NCI-H2227 (cell line): ENCODE results near the gene KRT20.
"Not testable (repeated sequence)": the region's sequence is repeated elsewhere in the genome, so short reads cannot be mapped to it uniquely, and the experiment has no call there.

Source experiments
- DNase-seq: peaks from one replicate; lab custom pipeline; 2025; ENCODE audit not compliant: unreplicated experiment; lab: John Stamatoyannopoulos, UW

KRT20 gene

DNA sequence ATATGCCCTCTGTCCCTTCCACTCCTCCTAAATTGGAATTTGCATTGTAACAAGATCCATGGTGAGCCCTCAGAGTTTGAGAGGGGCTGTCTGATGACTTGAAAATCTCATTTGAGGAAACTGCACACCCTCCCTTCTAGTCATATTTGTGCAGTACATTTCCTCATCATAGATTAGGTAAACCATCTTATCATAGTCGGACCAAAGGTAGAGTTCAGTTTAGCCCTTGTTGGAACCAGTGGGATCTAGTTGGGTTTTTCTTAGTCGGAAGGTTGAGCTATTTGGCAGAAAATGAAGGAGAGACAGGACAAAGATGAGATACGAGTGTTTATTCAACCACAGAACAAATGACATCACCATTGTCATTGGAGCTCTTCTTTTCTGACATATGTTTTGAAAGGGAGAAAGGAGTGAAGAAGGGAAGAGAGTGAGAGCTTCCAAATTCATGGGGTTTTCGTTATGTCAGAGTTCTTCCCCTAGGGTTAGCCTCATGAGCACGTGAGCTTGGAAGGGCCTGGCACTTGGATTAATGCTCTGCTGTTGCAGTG lies 15.8 kb upstream of the KRT20 start:
- DNase-seq = no peak

- no peak for DNase-seq
These were observed 11.9 kb upstream of the KRT20 start for GRCh38 chr17:40896916-40897455.

DNA sequence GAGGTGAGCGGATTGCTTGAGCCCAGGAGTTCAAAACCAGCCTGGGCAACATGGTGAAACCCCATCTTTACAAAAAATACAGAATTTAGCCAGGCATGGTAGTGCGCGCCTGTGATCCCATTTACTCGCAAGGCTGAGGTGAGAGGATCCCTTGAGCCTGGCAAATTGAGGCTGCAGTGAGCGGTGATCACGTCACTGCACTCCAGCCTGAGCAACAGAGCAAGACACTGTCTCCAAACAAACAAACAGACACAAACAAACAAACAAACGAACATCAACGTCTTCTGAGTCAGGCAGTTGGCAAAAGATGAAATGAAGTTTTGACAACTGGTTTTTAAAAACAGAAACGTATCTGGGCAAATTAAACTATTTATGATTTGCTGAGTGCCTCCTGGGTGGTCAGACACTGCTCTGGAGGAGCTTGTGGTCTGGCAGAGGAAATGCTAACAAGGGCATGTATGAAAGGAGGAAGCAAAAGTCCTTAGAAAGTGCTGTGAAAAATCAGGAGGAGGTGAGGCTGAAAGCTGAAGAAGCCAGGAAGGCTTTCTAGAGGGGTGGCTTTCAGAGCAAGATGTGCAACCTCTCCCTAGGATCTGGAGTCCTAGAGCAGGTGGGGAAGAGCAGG lies 10.2 kb upstream of the KRT20 start:
- DNase-seq = no peak

GRCh38 chr17:40888196-40888720 lies 3.2 kb upstream of the KRT20 start:
- no peak for DNase-seq

- no peak for DNase-seq
These were observed 1.0 kb upstream of the KRT20 start for GRCh38 chr17:40886090-40886489.

DNA sequence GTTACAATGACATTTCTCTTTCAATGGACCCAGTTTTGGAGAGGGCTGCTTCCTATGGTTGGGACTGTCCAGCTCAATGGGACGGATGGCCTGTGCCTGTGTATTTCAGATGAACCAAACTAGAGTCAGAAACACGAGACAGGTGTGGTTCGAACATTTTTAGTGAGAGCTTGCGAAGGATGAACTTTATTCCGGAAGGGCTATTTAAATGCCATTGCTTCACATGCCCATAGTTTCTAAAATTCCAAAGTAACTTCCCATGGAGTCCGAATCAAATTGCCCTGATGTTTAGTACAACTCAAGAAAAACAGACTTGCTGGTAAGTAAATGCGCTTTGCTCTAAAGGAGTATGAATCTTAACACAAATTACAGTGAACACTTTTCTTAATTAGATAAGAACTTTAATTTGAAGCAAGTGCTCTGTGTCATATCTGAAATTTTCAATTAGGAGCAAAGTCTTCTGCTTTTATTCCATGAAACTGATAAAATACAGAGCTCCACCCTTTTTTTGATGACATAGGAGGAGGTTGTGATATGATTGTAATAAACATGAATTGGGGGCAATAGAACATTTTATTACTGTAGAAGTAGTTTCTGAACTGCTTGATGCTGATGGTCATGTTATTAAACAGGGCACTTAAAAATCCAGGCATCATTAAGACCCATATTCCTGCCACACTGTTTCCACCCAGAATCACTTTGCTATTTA lies 1.3 kb downstream of the KRT20 start:
- no peak for DNase-seq

DNA sequence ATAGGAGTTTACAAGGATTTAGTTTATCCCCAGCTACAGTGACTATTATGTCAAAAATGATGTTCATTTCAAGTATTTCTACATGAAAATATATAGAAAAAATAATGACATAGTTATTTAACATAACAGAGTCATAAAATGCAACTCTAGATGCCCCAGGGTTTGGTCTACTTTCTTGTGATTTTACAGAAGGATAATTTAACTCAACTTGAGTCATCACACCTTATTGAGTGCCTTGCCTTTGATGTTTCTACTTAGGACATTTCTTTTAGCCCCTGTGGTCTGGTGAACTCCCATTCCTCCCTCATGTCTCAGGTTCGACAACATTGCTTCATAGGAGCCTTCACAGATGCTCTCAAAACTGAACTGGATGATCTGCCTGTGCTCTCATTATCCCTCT lies 2.0 kb downstream of the KRT20 start:
- no peak for DNase-seq

- DNase-seq = no peak
These were observed 6.0 kb downstream of the KRT20 start for GRCh38 chr17:40879026-40879425.

DNA sequence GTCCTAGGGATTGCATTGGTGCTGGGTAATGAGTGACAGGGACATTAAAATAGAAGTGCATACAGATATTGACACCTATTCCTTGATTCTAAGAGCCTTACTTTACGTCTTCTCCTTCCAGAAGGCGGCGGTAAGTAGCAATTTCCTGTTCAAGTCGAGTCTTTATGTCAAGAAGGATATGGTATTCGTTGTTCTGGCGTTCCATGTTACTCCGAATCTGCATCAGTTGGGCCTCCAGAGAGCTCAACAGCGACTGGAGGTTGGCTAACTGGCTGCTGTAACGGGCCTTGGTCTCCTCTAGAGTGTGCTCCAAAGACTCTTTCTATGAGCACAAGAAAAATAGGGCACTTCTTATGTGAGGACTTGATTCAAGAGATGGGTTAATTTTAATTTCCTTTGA lies 7.0 kb downstream of the KRT20 start:
- DNase-seq = no peak

- DNase-seq = no peak
These were observed 11.2 kb downstream of the KRT20 start for GRCh38 chr17:40873801-40874200.

DNA sequence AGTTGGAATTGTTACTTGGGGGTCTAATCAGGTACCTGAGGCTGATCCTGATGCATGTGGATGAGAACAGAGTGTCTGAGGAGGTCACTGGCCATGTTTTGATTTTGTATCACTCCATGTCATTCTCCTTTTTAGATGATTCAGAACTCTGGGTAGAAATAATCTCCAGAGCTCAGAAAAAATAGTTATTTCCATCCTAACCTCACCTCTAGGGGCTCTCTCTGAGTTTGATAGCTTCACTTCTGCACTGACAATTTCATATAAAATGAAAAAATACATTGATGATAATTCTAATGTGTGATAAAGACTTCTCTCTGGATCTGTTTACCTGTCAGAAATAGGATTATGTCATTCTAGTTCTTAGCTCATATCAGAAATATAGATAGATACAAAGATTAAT lies 11.8 kb downstream of the KRT20 start:
- DNase-seq = no peak

GRCh38 chr17:40872416-40872815 lies 12.6 kb downstream of the KRT20 start:
- DNase-seq = no peak

GRCh38 chr17:40871316-40871715 lies 13.7 kb downstream of the KRT20 start:
- DNase-seq = no peak

DNA sequence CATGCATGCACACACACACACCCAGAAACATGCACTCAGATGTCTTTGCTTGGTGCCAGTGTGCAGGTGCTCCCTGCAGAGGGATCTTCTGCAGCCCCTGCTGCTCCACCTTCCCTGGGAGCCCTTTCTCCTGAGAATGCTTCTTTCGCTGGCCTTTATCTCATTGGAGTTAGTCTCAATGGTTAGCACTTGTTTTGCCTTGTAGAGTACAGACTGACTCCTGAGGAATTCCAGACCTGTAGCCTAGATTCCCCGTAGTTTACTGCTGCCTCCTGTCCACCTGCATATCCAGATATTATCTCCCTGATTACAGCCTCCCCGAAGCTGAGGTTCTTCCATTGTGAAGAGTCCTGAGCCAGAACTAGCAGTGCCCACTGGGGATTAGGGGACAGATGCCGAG lies 14.9 kb downstream of the KRT20 start:
- DNase-seq = no peak

DNA sequence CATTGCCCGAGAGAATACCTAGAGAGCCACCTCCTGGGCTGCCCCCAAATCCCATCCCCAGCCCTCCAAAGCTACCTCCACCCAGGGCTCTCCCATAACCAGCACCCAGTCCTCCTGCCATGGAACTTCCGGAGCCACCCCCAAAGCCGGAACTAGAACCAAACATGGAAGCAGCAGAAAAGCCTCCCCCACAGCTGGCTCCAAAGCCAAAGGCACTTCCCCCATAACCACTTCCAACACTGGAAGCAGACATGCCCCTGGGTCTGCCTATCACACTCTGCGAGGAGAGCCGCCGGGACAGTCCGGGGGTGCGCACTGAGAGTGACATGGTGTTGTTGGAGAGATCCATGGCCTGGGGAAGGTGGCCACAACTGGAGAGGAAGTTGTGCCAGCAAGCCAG lies 18.2 kb downstream of the KRT20 start, which contains the start of gene KRT12:
Gene KRT12, minus strand, starts transcription at position 386 of the 400 bp plus-strand sequence. Its CDS starts 37 bp downstream, at position 349.
- DNase-seq = no peak

DNA sequence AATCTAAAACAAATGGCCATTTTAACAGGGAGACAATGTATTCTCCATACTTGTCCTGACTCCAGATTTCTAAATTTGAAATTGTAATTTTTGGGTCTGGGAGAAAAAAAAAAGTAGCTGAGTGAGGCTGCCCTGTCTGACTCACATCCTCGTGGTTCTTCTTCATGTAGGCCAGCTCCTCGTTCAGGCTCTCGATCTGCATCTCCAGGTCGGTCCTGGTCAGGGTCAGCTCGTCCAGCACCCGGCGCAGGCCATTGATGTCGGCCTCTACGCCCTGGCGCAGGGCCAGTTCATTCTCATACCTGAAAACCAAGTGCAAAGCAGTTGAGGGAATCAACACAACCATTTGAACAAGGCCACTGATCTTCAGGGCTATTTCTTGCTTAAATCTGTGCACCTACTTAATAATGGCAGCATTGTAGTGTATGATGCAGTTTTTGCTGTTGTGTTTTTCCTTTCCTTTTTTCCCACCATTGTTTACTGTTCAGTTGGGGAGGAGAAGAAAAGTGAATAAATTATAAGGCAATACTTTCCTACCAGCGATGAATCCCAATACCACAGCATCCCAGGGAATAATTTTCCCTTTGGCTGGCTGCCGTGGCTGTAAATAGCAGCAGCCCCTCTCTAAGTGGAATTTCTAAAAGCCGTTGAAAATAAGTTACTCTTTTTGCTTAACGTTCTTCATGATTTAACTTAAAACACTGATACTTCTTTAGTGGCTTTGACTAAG lies 20.2 kb downstream of the KRT20 start:
- DNase-seq = no peak

GRCh38 chr17:40862985-40863733 lies 21.9 kb downstream of the KRT20 start:
- DNase-seq = no peak

DNA sequence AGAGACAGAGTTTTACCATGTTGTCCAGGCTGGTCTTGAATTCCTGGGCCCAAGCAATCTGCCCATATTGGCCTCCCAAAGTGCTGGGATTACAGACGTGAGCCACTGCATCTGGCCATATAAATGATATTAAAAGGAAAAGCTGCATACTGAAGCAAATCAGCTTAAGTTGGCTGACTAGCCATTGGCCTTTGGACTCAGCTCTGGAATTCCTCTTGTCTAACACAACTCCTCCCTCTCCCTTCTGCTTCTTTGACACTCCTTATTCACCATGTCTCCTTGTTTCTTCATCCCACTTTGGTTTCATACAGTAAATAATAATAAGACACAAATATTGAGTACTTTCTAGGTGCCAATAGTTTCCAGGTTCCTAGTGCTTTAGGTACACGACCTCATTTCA lies 25.5 kb downstream of the KRT20 start:
- DNase-seq = no peak

GRCh38 chr17:40858667-40859066 lies 26.4 kb downstream of the KRT20 start:
- not testable (repeated sequence) for DNase-seq

- no peak for DNase-seq
These were observed 27.5 kb downstream of the KRT20 start for GRCh38 chr17:40857535-40857934.
